ENCODE results near the gene TSPO. TPM values are rescaled to one million over a fixed set of nuclear protein-coding genes. Genes with fewer than 3 reads are reported as not detected.
"Not testable (repeated sequence)": the region's sequence is repeated elsewhere in the genome, so short reads cannot be mapped to it uniquely, and the experiment has no call there.

The TSPO gene
- 516 and 532 TPM in 2 replicates for total RNA-seq (2014; rRNA removed; shearing (Covaris generic))

DNA sequence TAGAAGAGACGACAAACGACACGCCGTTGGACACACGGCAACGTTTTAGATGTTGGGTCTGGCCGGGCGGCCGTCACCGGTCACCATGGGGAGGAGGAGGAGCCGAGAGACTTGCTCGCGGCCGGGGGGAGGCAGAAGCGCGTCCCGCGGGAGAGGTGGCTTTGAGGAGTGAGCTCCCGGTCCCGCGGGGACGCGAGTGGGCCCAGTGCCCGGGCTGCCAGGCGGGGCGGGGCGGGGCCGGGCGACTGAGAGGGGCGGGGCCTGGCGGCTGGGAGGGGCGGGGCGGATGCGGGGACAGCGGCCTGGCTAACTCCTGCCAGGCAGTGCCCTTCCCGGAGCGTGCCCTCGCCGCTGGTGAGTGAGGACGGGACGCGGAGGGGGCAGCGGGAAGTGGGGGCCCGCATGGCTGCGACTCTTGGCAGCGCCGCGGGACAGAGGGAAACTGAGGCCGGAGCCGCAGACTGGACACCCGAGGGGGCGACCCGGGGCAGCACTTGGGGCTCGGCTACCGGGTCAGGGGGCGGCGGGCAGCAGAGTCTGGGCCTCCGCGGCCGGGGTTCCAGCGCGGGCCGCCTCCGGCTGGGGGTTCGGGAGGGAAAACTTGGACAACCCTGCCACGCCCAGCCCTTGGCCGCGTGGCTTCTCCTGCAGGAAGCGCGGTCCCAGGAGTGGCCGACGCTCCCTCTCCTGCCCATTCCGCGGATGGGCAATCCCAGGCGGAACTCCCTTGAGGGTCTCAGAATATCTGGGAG lies at the start of gene TSPO:
Gene TSPO (plus strand): TSS at position 309 of the 752 bp plus-strand sequence. CDS start 7,680 bp downstream, outside the sequence.
- DNase-seq (ENCODE audit: low spot score), result peak; percentile 48

DNA sequence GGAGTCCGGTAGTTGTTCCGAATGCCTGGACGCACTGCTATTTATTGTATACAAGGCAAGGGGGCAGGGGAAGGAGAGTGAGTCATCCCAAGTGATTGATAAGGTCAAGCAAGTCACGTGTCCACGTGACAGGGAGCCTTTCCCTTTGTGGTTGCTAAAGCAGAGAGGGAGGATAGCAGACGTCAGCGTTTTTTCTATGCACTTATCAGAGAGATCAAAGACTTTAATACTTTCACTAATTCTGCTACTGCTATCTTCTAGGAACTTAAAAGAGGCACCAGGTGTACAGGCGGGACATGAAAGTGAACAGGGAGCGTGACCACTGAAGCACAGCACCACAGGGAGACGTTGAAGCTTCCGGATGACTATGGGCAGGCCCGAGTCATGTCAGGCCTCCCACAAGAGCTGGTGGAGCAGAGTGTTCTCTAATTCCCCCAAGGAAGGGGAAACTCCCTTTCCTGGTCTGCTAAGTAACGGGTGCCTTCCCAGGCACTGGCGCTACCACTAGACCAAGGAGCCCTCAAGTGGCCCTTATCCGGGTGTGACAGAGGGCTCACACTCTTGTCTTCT lies 47.2 kb upstream of the TSPO start:
- not testable (repeated sequence) for DNase-seq (ENCODE audit: low spot score)

DNA sequence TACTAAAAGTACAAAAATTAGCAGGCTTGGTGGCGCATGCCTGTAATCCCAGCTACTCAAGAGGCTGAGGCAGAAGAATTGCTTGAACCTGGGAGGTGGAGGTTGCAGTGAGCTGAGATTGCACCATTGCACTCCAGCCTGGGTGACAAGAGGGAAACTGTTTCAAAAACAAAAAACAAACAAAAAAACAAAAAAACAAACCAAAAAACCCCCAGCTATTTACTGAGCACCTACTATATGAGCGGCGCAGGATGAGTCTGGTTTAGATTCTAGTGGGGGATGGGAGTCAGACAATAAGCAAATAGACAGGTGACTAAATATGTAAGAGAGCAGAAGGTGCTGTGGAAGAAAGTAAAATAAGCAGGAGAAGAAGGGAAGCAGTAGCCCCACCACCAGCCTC lies 46.4 kb upstream of the TSPO start:
- not testable (repeated sequence) for DNase-seq (ENCODE audit: low spot score)

DNA sequence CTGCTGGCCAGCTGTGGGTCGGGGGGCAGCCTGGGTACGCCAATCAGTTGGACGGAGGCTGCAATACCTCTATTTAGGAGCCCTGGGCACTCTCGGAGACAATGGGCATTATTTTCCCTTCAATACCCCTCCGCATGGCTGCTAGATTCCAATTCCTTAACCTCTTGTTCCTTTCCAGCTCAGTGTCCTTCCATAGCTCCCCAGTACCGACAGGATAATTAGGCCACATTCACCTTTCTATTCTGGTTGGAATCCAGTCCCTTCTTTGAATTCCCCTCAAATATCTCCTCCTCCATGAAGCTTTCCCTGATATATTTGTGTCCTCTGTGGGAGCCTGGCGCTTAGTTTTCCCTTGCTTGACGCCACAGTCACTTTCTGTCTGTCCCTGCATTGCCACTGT lies 45.1 kb upstream of the TSPO start:
- DNase-seq (ENCODE audit: low spot score), result no peak

DNA sequence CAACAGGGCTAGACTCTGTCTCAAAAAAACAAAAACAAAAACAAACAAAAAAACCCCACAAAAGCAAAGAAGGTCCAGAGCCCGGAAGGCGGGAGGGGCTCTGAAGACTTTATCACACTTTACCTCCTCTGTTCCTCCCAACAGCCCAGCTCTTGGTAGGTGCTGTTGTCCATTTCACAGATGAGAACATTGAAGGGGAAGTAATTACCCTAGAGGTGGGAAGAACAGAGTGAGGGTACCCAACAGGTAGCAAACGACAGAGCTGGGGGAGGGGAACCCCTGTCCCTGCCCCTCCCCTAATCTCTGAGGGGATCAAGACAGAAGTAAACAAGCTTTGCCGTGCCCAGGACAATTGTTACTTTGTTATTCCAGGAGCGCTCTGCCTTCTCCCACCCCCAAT lies 41.8 kb upstream of the TSPO start:
- no peak for DNase-seq (ENCODE audit: low spot score)

DNA sequence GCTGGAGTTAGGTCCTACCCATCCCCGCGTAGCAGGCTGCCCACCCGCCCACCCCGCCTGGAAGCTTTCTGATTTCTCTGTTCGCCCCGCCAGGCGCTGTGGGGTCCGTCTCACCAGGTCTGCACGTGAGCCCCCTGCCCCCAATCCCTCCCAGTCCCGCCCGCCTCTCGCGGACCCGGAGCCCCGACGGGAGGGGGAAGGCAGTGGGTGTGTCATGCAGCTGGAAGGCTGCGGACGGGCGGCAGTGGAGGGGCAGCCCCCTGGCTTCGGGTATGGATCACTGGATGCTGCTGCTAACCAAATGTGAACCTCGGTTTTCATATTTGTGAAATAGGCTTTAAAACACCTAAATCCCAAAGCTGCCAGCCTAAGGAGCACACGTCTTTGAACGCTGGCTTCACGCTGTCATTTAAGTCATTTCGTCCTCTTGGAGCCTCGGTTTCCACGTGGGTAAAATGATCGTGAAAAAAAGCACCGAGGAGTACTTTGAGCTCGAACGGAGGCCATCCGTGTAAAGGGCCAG lies 41.4 kb upstream of the TSPO start:
- DNase-seq (ENCODE audit: low spot score), result no peak

DNA sequence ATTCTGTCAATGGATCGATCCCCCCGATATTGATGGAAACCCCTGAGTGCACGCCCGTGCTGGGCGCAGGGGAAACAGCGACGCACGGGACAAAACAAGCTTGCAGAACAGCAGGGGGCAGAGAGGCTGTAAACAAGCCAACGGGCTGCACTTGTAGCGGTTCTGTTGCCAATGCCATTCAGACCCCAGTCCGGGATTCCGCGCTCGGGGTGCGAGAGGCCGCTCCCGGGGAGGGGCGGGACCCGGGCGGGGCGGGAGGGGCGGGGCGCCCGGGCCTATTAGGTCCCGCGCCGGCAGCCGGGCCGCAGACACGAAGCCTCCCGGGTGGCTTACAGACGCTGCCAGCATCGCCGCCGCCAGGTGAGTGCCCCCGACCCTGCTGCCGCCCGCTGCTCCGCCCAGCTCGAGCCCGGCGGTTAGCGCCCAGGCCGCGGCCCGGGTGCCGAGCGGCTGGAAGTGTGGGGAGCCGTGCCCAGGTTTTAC lies 40.9 kb upstream of the TSPO start, which contains the start of gene BIK:
Gene BIK (plus strand): TSS at position 307 of the 483 bp plus-strand sequence. CDS start 13,273 bp downstream, outside the sequence.
- no peak for DNase-seq (ENCODE audit: low spot score)

DNA sequence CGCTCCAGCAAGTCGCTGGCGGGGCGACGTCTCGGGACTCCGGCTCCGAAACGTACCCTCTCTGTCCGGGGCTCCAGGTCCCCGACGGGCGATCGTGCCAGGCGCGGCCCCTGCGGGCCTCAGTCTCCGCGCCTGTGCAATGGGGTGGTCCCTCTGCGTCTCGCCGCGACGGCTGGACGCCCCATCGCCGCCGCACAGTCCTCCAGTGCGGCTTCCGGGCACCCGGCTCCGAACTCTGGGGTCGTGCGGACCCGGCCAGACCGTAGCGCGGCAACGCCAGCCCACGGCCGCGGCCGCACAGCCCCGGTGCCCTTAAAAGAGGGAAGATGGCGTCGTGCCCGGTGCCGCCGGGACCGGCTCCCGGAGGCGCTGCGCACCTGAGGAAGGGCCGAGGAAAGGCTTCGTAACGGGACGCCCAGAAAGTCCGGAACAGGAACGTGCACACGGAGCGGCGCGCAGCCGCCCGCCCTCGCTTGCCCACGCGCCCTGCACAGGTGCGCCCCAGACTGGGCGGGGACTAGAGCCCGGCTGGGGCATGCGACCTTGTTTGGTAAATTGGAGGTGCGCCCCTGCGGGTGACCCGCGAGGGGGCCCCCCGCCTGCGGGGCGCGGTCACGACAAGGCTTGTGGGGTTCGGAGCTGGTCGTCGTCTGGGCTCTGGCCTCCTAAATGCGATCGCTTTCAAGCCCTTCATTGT lies 40.3 kb upstream of the TSPO start:
- DNase-seq (ENCODE audit: low spot score), result no peak

DNA sequence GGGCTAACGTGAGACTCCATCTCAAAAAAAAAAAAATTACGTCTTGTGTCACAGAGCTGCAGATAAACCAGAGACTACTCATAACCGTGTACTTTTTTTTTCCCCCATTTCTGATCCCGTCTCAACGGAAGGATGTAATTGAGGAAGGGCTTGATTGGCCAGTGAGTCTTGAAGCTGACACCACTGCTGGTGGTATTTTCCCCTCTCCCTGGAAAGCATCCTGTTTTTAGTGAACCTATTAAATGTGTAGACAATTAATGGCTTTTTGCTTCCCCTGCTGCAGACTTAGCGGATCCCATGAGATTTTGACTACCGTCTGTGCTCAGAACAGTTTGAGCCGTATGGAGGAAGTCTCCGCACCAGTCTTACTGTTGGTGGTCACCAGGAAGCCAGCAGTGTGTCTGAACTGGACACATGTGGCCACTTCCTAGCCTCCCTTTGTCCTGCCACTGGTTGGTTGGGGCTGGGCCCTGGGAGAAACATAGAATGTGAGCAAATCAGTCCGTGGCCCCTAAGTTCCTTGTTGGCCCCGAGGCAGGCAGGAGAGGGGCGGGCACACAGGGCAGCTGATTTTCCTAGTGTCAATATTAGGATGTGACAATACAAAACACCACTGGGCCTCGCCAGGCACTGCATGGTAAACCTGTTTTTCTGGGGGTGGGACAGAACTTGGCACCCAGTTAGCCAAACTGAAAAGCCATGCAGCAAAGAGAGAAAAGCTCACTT lies 37.7 kb upstream of the TSPO start:
- peak; percentile 38 for DNase-seq (ENCODE audit: low spot score)

DNA sequence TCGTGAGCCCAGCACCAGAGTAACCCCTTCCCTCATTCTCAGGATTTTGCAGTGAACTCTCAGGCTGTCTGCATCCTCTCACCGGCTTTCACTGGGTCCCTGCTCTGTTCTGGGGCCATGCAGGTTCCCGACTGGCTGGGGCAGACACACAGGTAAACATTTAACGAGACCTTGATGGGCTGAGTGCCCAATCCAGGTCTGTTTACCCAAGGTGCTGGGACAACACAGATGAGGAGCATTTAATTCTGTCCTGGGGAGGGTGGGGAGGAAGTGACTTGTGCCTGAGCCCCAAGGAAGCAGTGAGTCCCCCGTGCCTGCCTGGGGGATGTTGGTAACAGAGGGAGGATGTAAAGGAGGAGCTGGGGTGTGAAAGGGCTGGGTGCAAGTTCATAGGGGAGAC lies 36.4 kb upstream of the TSPO start:
- DNase-seq (ENCODE audit: low spot score), result peak; percentile 75

DNA sequence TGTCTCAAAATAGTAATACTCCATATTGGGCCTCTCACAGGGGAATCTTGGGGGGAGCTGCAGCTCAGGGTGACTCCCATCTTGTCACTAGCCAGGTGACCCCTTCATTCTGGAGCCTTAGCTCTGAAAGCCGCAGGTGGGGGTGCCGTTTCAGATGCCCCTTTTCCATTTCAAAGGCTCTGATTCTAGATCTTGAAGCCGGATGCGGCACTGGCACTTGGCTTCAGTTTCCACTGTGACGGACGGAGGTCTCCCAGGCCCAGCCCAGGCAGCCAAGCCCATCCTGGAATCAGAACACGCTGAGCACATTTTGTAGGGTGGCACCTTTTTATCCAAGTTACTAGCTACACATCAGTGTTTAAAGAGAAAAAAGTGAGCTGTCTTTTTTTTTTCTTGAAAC lies 34.4 kb upstream of the TSPO start:
- no peak for DNase-seq (ENCODE audit: low spot score)

DNA sequence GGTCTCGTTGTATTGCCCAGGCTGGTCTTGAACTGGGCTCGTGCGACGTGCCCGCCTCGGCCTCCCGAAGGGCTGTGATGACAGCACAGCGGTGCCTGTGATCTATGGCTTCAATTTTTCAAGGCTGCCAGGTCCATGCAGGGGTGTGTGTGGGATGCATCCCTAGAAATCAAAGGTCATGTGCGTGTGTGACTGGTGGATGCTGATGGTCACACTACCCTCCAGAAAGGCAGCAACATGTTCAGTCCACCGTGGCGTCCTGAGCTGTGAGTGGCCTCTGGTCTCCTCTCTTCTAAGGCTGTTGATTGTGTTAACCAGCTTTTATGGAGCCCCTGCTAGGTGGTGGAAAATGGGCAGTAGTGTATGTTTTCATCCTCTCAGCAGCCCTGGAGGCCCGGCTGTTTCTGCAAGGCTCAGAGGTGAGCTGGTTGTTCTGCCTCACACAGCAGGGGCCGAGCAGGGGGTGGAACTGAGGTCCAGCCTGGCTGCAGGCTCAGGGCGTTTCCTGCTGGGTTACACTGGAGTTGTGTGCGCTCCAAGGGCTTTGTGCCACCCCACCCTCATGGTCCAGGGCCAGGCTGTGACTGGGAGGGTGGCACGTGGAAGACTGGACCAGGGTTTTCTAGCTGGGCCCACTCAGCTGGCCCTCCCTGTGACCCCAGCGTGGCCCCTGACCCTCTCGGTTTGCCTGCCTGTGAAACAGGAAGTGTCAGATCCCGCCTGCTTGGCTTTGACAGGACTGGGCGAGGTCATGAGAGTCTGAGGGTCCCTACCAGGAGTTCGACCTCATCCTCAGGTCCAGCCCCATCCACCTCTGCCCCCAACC lies 33.1 kb upstream of the TSPO start:
- no peak for DNase-seq (ENCODE audit: low spot score)

DNA sequence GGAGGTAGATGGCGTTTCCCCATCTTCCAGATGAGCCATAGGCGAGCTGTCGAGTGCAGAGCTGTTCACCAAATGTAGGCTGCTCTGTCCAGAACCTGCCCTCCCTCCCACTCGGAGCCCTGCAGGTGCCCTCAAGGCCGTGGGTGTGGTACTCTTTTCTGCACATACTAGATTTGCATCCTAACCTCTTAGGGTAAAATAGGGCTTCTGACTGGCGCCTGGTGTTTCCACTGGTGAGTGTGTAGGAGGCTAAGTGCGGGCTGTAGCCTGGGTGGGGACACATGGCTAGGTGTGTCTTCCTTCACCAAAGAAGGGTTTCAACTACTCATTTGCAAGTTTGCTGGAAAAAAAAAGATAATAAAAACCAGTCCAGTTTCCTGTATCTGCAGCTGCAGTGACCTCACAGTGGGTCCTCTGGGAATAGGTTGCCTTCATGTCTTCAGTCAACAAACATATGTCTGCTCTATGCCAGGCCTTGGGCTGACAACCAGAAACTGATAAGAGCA lies 32.4 kb upstream of the TSPO start:
- no peak for DNase-seq (ENCODE audit: low spot score)

DNA sequence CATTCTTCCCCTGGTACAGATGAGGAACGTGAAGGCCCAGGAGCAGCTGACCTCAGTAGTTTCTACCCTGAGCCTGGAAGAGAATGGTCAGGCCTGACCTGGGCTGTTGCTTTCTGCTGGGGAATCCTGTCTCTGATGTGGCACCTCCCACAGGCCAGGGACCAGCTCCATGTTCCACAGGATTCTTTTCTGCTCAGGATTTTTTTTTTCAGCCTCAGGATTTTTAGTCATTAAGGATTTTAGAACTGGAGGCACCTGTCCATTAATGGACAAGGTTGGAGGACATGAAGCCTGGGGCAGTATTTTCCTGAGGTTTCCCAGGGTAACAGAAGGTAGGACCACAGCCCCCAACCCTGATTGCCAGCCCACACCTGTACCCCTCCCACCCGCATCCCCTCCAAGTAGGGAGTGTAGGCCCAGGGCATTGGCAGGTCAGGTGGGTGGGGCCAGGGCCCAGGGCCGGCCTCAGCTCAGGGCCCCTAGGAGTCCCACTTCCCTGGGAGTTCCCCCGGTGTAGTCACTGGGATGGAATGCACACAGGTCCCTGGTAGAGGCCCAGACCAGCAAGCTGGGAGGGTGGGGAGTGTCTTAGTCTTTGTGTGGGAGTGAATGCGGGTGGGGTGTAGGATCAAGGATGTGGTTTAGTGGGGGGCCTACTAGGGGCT lies 24.7 kb upstream of the TSPO start:
- peak; percentile 59 for DNase-seq (ENCODE audit: low spot score)

DNA sequence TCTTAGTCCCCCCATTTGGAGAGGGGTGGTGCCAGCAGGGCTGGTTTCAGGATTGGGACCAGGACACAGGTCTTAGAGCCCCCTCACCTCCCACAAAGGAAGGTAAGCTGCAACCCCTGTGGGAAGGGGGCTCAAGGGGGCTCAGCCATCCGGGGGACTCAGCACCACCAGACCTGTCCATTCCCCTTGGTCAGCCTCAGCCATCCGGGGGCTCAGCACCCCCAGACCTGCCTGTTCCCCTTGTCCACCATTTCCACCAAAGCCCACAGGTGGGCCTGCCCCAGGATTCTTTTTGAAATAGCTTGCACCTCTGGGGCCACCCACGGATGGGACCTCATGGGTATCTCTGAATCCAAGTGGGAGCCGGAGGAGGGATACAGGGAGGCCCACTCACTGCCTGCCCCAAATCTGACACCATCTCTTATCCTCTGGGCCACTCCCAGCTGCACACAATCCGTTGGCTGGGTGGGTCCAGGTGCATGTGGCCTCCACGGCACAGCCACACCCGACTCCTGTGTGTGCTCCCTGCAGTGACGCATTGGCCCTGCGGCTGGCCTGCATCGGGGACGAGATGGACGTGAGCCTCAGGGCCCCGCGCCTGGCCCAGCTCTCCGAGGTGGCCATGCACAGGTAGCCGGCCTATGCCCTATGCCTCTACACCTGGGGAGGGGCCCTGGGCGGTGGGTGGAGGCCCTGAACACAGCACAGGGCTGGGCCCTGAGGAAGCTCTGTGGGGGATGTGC lies 24.0 kb upstream of the TSPO start:
- DNase-seq (ENCODE audit: low spot score), result no peak

DNA sequence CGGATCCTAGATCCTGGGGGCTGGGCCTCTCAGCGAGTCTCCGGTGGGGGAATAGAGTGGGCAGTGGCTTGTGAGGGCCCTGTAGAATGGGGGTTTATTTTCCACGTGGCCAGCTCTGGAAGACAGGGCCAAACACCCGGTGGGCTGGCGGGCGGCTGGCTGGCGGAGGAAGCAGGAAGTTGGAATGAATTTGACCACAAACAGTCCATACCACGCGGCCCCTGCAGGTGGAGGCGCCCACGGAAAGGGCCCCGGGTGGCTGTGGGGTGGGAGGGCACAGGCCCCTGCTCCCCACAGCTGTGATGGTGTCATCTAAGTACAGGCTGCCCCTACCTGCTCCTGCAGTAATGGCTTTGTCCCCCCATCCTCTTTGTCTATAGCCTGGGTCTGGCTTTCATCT lies 23.2 kb upstream of the TSPO start:
- no peak for DNase-seq (ENCODE audit: low spot score)

DNA sequence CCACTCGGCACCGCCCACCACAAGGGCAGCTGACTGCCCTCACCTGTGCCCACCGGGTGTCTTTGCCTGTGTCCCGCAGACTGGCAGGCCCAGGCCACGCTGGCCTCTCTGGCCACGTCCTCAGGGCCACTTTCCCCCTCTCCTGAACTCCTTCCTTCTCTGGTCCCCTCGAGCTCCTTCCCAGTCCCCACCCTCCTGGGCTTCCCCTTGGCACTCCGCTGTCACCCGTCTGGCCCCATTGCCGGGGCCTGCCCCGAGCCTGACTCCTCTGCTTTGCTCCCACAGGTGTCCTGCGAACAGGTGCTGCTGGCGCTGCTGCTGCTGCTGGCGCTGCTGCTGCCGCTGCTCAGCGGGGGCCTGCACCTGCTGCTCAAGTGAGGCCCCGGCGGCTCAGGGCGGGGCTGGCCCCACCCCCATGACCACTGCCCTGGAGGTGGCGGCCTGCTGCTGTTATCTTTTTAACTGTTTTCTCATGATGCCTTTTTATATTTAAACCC lies 22.4 kb upstream of the TSPO start:
- DNase-seq (ENCODE audit: low spot score), result no peak

DNA sequence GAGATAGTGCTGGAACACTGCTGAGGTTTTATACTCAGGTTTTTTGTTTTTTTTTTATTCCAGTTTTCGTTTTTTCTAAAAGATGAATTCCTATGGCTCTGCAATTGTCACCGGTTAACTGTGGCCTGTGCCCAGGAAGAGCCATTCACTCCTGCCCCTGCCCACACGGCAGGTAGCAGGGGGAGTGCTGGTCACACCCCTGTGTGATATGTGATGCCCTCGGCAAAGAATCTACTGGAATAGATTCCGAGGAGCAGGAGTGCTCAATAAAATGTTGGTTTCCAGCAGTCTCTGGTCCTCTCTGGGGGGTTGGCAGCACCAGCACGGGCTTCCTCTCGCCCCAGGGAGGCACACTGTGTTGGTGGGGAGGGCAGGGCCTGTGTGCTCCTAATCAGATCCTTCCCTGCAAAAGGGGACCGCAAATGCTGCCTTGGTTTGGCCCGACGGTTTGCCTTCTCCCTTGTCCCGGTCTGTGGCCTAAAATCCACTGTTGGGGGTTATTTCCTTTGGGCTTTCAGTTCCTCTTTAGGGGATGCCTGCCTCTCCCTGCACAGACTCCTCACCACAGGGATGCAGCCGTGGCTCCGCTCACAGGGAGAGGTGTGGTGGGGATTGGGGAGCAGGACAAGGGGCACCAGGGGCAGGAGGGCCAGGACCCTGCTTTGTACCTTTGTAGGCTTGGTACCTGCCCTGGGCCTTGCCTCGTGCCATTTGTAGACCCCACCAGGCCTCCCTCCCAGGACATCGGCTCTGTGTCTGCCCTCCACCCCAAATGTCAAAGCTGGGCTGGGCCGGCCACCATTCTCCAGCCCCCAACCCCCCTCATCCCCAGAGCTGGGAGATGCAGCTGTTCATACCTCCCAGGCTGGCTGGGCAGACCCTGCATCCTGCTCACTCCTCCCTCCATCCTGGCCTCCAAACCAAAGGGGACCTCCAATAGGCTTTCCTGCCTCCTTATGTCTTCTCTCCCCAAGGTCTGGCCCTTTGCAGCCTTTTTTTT lies 21.6 kb upstream of the TSPO start:
- no peak for DNase-seq (ENCODE audit: low spot score)
